ENCODE measurements around the gene P2RX5. TPM values are rescaled to one million over a fixed set of nuclear protein-coding genes. Genes with fewer than 3 reads are reported as not detected.
"Not testable (repeated sequence)": the region's sequence is repeated elsewhere in the genome, so short reads cannot be mapped to it uniquely, and the experiment has no call there.

Gene P2RX5
- total RNA-seq, 1 donor from 2014 or later: 1.8 TPM

DNA sequence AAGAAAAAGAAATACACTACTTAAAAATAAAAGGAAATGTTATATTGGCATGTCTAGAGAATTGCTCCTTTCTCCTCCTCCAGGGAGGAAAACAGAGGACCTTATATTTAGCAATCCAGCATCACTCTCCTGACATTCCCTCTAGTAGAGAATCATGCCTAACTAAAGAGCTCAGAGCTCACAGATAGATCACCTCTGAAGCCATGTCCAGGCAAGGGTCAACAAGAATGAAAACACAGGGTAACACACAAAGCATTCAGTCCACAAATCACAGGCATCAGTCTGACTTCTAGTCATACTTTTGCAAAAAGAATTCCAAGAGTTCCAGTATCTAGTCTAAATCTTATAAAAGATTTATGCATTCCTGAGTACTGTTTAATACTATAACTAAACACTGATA, 23.3 kb upstream of the P2RX5 start:
- intact Hi-C loops (cut with DNase I): no loop called here
- no peak for DNase-seq (ENCODE audit: low spot score)
- ATAC-seq: no peak

DNA sequence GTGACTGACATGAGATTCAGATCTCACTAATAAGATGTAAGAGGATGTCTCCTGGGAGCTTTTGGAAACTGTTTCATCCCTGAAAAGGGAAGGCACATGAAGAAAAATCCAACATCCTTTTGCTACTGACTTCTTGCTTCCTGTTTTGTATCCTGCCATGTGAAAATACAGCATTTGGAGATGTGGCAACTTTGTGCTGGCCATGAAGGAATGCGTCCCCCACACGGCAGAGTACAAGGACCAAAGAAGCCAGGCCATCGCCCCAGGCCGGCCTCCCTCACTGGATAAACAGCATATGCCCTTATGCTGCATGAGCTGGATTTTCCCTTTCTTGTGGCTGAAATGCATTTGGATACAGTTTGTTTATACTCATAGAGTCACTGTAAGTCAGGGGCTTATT, 22.2 kb upstream of the P2RX5 start:
- intact Hi-C loops (cut with DNase I): no loop called here
- DNase-seq (ENCODE audit: low spot score) (no peak), ATAC-seq (no peak)

- intact Hi-C loops (cut with DNase I): no loop called here
- ATAC-seq: no peak
- no peak for DNase-seq (ENCODE audit: low spot score)
Observed at GRCh38 chr17:3715296-3715695, 19.3 kb upstream of the P2RX5 start.

DNA sequence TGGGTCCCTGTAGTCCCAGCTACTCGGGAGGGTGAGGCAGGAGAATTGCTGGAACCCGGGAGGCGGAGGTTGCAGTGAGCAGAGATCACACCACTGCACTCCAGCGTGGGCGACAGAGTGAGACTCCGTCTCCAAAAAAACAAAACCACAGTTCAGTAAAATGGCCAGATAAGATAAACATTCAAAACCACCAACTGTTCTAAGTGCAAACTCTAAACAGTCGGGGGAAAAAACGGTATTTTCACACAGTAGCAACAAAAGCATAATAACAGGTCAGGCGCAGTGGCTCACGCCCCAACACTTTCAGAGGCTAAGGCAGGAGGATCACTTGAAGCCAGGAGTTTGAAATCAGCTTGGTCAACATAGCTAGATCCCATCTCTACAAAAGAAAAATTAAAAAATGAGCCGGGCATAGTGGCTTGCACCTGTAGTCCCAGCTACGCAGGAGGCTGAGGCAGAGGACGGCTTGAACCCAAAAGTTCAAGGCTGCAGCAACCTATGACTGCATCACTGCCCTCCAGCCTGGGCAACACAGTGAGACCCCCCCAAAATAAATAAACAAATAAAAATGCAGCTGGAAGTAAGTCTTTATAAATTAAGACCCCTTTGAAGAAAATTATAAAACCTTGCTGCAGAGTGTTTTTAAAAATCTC, 17.0 kb upstream of the P2RX5 start:
- DNase-seq (ENCODE audit: low spot score): no peak
- intact Hi-C loops (cut with DNase I): no loop called here

DNA sequence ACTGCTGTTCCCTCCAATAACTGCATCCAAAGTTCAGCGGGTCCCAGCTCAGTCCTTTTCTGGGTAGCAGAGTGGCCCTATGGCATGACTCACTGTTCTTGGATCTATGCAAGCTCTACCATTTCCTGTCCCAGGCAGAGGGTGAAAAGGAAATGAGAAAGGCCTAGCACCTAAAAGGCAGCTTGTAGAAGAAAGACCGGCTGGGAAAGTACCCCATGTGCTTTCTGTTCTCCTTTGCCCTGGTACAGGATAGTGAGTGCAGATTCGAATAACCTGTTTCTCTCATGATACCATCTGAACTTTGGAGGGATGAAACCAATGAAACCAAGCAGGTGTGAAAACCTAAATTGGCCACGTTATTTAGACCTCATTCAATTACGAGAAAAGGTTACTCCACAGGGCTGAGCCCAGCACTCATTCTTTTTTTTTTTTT, 15.0 kb upstream of the P2RX5 start:
- DNase-seq (ENCODE audit: low spot score): no peak
- ATAC-seq: peak; percentile 36
- intact Hi-C loops (cut with DNase I): no loop called here

More for the DNA sequence above, 17.0 kb upstream of the P2RX5 start:
- ATAC-seq: no peak

- intact Hi-C loops (cut with DNase I): no loop called here
- ATAC-seq: no peak
- no peak for DNase-seq (ENCODE audit: low spot score)
Observed at GRCh38 chr17:3708366-3708765, 12.4 kb upstream of the P2RX5 start.

GRCh38 chr17:3705718-3705984, 9.7 kb upstream of the P2RX5 start:
- intact Hi-C loops (cut with DNase I); ATAC-seq; DNase-seq (ENCODE audit: low spot score): not testable (repeated sequence)

DNA sequence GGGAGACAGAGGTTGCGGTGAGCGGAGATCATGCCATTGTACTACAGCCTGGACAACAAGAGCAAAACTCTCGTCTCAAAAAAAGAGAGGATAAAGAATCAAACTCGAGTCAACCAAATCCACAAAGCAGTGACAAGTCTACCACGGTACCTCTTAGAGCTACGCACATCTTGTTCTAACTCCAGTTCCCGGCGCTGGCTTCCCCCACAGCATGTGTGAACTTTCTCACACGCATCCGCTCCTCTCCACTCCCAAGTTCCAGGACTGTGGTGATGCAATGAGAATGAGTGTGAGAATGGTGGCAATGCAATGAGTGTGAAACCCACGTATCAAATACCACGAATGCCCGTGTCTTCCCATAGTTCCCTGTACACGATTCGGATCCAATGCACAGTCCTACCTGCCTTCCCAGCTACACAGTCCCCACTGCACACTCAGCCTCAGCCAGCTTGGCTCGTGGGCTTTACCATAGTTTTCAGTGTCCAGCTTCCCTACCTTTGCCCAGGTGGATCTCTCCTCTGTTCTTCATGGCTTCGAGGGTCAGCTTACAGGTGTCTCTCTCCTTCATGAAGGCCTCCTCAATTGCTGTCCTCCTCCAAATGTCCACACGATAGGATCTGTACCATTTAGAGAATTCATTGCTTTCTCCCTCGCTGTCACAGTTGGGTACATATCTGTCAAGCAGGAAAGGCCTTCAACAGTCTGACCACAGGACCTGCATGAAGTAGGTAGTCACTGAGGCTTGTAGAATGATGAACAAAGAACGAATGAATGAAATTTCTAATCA, 9.2 kb upstream of the P2RX5 start:
- ATAC-seq: no peak
- DNase-seq (ENCODE audit: low spot score): no peak
- intact Hi-C loops (cut with DNase I): no loop called here

DNA sequence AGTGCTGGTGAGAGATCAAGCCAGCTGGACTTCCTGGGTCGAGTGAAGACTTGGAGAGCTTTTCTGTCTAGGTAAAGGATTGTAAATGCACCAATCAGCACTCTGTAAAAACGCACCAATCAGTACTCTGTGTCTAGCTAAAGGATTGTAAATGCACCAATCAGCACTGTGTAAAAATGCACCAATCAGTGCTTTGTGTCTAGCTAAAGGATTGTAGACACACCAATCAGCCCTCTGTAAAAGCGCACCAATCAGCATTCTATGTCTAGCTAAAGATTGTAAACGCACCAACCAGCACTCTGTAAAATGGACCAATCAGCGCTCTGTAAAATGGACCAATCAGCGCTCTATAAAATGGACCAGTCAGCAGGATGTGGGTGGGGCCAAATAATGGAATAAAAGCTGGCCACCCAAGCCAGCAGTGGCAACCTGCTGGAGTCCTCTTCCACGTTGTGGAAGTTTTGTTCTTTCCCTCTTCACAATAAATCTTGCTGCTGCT, 6.1 kb upstream of the P2RX5 start:
- intact Hi-C loops (cut with DNase I); DNase-seq (ENCODE audit: low spot score); ATAC-seq: not testable (repeated sequence)

- ATAC-seq (no peak), DNase-seq (ENCODE audit: low spot score) (no peak)
- intact Hi-C loops (cut with DNase I): no loop called here
Observed at GRCh38 chr17:3699951-3700350, 4.0 kb upstream of the P2RX5 start.

GRCh38 chr17:3698139-3698538, 2.2 kb upstream of the P2RX5 start:
- ATAC-seq (no peak), DNase-seq (ENCODE audit: low spot score) (no peak)
- intact Hi-C loops (cut with DNase I): no loop called here

GRCh38 chr17:3697103-3697476, 1.1 kb upstream of the P2RX5 start:
- DNase-seq (ENCODE audit: low spot score): no peak
- ATAC-seq: no peak
- intact Hi-C loops (cut with DNase I): no loop called here

GRCh38 chr17:3695129-3695722, 729 bp downstream of the P2RX5 start:
- DNase-seq (ENCODE audit: low spot score): no peak
- no peak for ATAC-seq
- intact Hi-C loops (cut with DNase I): no loop called here

GRCh38 chr17:3693829-3694231, 2.1 kb downstream of the P2RX5 start:
- intact Hi-C loops (cut with DNase I): no loop called here
- ATAC-seq (no peak), DNase-seq (ENCODE audit: low spot score) (no peak)

DNA sequence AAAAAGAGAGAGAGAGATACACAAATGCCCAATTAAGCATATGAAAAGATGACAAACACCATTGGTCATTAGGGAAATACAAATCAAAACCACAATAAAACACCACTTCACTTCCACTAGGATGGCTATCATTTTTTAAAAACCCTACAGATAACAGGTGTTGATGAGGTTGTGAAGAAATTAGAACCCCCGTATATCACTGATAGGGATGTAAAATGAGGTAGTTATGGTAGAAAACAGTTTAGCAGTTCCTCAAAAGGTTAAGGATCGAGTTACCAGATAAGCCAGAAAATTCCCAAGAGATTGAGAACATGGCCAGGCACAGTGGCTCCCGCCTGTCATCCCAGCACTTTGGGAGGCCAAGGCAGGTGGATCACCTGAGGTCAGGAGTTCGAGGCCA, 2.8 kb downstream of the P2RX5 start:
- intact Hi-C loops (cut with DNase I): no loop called here
- DNase-seq (ENCODE audit: low spot score) (no peak), ATAC-seq (no peak)

DNA sequence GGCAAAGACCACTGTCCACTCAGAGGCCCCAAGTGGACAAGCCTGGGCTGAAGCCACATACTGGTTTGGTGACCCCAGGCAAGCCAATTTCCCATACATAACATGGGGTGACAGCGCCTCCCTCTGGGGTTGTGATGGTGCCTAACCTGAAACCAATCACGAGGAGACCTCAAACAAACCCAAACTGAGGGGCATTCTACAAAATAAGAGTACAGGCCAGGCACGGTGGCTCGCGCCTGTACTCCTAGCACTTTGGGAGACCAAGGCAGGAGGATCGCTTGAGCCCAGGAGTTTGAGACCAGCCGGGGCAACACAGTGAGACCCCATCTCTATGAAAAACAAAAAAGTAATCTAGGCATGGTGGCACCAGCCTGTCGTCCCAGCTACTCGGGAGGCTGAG, 3.6 kb downstream of the P2RX5 start:
- intact Hi-C loops (cut with DNase I): no loop called here
- ATAC-seq (no peak), DNase-seq (ENCODE audit: low spot score) (no peak)

DNA sequence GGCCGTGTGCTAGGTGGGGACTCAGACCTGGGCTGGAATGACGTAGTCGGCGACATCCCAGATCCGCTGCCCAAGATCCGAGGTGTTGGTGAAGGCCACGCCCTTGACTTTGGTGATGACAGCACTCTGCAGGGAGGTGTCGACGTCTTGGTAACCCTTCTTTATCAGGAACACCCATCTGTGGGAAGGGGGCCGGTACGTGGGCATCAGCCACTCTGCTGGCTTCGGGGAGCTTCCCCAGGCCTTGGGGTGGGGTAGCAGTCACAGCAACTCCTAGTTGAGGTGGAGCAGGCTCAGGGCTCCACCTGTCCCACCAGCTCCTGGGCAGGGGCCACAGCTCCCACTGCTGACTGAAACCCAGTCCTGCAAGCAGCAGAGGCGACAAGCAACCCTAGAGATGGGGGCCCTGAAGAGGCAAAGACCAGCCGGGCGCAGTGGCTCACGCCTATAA, 4.3 kb downstream of the P2RX5 start:
- intact Hi-C loops (cut with DNase I): no loop called here
- ATAC-seq: no peak

DNA sequence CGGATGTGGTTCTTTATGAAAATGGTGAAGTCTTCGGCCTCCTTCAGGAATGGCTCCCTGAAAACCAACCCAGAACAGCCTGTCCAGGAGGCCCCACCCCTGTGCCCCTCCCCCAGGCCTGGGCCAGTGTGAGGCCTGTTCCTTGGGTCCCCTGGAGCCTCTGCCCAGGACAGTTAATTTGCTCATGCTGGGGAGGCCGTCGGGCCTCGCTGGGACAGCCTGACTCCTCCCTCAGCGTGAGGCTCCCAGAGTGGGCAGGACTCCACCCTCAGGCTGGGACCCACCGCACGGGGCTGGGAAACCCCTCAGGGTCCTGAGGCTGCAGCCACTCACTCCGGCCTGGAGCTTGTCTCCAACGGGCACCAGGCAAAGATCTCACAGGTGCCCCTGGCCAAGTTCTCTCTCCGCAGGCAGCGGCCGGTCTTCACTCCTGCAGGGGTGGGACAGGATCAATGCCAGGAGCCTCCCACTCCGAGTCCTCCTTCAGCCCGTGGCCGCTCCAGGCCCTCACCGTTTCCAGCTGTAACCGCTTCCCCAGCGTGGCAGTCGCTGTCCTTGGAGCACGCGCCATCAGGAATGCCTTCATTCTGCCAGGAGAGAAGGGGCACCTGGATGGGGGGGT, 5.8 kb downstream of the P2RX5 start:
- peak; percentile 26 for ATAC-seq
- intact Hi-C loops (cut with DNase I): no loop called here
- DNase-seq (ENCODE audit: low spot score): no peak

More for the DNA sequence above, 4.3 kb downstream of the P2RX5 start:
- no peak for DNase-seq (ENCODE audit: low spot score)

DNA sequence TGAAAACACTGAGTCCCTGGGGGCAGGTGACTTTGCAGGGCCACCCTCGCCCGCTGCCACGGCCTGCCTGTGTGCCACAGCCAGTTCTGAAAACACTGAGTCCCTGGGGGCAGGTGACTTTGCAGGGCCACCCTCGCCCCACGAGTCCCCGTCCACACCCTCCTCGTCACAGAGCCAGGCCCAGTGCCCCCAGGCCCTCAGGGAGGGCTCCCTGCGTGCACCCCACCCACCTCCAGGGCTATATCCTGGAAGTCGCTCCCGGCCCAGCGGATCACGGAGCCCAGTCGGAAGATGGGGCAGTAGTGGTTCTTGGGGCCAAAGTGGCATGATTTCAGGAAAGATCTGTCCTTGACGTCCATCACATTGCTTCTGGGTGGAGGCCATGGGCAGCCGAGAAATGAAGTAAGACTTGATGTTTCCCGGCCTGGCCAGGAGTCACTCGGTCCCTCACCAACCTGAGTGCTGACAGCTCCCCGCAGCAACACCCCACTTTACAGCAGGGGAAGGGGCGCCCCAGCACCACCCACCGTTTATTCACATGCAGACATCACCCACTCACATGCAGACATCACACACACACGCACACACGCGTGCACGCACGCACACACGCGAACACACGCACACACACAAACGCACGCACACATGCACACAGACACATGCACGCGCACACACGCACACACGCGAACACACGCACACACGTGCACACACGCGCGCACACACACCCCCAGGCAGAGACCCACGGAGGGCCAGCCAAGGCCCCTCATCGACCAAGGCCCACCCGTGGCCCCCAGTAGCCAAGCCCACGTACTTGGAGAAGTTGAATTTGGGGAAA, 6.5 kb downstream of the P2RX5 start:
- DNase-seq (ENCODE audit: low spot score) (no peak), ATAC-seq (peak; percentile 32)
- intact Hi-C loops (cut with DNase I): no loop called here
